ENCODE results near the gene IL25. TPM values are rescaled to one million over a fixed set of nuclear protein-coding genes. Genes with fewer than 3 reads are reported as not detected.
A peak's percentile ranks its signal among the peaks of the same experiment; 100 is the strongest.

Gene IL25
- total and polyA plus RNA-seq, 2 experiments from 2014 or later, result not detected

GRCh38 chr14:23378612-23379220 is 6.1 kb downstream of the IL25 start:
- no peak overlapping the region for H3K4me3 Mint-ChIP-seq

GRCh38 chr14:23379366-23380196 is 7.0 kb downstream of the IL25 start:
- Mint-ChIP-seq H3K4me1 (peaks cover 19% of the 10 kb centered on the region), H3K27me3 (ENCODE audit: insufficient read depth, low read depth, poor library complexity) (peaks cover 25% of the 10 kb centered on the region), H3K36me3 (ENCODE audit: low read depth) (no peaks in the 10 kb centered on the region), H3K9me3 (no peaks in the 10 kb centered on the region; the same call in 2 of the 3 replicates), H3K27ac (no peak overlapping the region), H3K4me3 (no peak overlapping the region)
- H3K4me1 ChIP-seq (ENCODE audit: insufficient read depth), result peaks cover 9% of the 10 kb centered on the region; the same call in 1 of the 2 replicates
- no peak overlapping the region for H3K4me2 ChIP-seq
- peaks cover 31% of the 10 kb centered on the region; the same call in 1 of the 2 replicates for H3K27me3 ChIP-seq (ENCODE audit: insufficient read depth)
- no peak for TF ChIP-seq EZH2 (IDR thresholded peaks at IDR 0.05; ENCODE audit: low read depth, unreplicated experiment)
- peak; percentile 95 to 98 for TF ChIP-seq CTCF (conservative IDR thresholded peaks at IDR 0.05; ENCODE audit: low read depth in 2 of 2)
- no peak overlapping the region for H2AFZ ChIP-seq
- no peaks in the 10 kb centered on the region; the same call in 1 of the 2 replicates for H4K20me1 ChIP-seq (replicated peaks; ENCODE audit: insufficient read depth)
- no peaks in the 10 kb centered on the region for H3K36me3 ChIP-seq (ENCODE audit: insufficient read depth)
- DNase-seq (ENCODE audit: low spot score), result peak; percentile 75
- H3K9me2 ChIP-seq (ENCODE audit: insufficient read depth), result no peaks in the 10 kb centered on the region
- no peak overlapping the region for H3K27ac ChIP-seq (ENCODE audit: low read depth)
- no peaks in the 10 kb centered on the region for H3K79me2 ChIP-seq (replicated peaks; ENCODE audit: insufficient read depth)
- no peak overlapping the region for H3K4me3 ChIP-seq
- peak; percentile 81 for ATAC-seq
- no peaks in the 10 kb centered on the region for H3F3A ChIP-seq (replicated peaks; ENCODE audit: low read depth)

More at GRCh38 chr14:23378612-23379220, 6.1 kb downstream of the IL25 start:
- H3K9me3 Mint-ChIP-seq, result no peaks in the 10 kb centered on the region; the same call in 2 of the 3 replicates
- H3K27me3 ChIP-seq (ENCODE audit: insufficient read depth), result peaks cover 31% of the 10 kb centered on the region; the same call in 1 of the 2 replicates
- H3K36me3 Mint-ChIP-seq (ENCODE audit: low read depth), result no peaks in the 10 kb centered on the region
- H3K27ac ChIP-seq (ENCODE audit: low read depth), result no peak overlapping the region
- H3K4me1 Mint-ChIP-seq, result peaks cover 19% of the 10 kb centered on the region
- no peaks in the 10 kb centered on the region; the same call in 1 of the 2 replicates for H4K20me1 ChIP-seq (replicated peaks; ENCODE audit: insufficient read depth)
- H3K27ac Mint-ChIP-seq, result no peak overlapping the region
- no peaks in the 10 kb centered on the region for H3F3A ChIP-seq (replicated peaks; ENCODE audit: low read depth)
- no peaks in the 10 kb centered on the region for H3K79me2 ChIP-seq (replicated peaks; ENCODE audit: insufficient read depth)
- ATAC-seq (no peak), DNase-seq (ENCODE audit: low spot score) (no peak)
- H3K4me2 ChIP-seq, result no peak overlapping the region
- H3K27me3 Mint-ChIP-seq (ENCODE audit: insufficient read depth, low read depth, poor library complexity), result peaks cover 25% of the 10 kb centered on the region
- peaks cover 9% of the 10 kb centered on the region; the same call in 1 of the 2 replicates for H3K4me1 ChIP-seq (ENCODE audit: insufficient read depth)
- H3K9me2 ChIP-seq (ENCODE audit: insufficient read depth), result no peaks in the 10 kb centered on the region
- no peak overlapping the region for H2AFZ ChIP-seq
- TF ChIP-seq ZNF114 (CRISPR knock-in tag; IDR thresholded peaks at IDR 0.05) (no peak), ZNF331 (CRISPR knock-in tag; IDR thresholded peaks at IDR 0.05; ENCODE audit: low read depth) (no peak), JUNB (IDR thresholded peaks at IDR 0.05; ENCODE audit: unreplicated experiment) (no peak), ETS1 (IDR thresholded peaks at IDR 0.05) (no peak), STAT1 (IDR thresholded peaks at IDR 0.05; ENCODE audit: unreplicated experiment) (no peak)
- H3K4me3 ChIP-seq, result no peak overlapping the region
- H3K36me3 ChIP-seq (ENCODE audit: insufficient read depth), result no peaks in the 10 kb centered on the region

Measured in GM23338 (cell line).